Uterus (tissue), 2 donors: ENCODE measurements around the gene PRKAR2A.

Experiments
- POLR2A ChIP-seq, 2 donors: fragments of 450-650 bp; IDR thresholded peaks; one replicate each; pipeline ENCODE4 v1.6.1; 2016; ENCODE audit warnings: antibody characterized with exemption in 2 of 2, mild to moderate bottlenecking in 1 of 2, moderate library complexity in 1 of 2
- TF ChIP-seq, protein P1 (sequence below), 4 experiments: fragments of 200-600 bp in 2 of 4; fragments of 450-650 bp in 2 of 4; sonication (generic) in 2 of 4; IDR thresholded peaks; one replicate each; pipeline ENCODE4 v1.5.1; 2016 to 2019; ENCODE audit warnings: antibody characterized with exemption in 4 of 4, mild to moderate bottlenecking in 2 of 4, moderate library complexity in 1 of 4

DNA sequence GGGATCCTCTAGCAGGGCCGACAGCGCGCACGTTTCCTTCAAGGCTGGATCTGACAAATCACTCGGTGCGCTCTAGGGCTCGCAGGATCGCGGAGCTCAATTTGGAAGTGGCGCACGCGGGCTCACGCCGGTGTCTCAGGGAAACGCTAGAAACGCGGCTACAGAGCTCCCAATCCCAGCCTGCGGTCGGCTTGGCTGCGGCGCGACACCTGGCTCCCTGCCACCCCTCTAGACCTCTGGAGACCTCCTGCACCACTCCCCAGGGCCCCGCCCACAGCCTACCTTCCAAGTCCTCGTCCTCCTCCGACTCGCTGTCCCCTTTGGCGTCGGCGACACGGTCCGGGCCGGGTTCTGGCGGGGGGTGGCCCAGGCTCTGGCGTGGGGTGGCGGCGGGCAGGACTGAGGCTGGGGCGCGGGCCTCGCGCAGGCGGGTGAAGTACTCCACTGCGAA, 596 bp downstream of the PRKAR2A start:
- TF ChIP-seq, protein P1, sequence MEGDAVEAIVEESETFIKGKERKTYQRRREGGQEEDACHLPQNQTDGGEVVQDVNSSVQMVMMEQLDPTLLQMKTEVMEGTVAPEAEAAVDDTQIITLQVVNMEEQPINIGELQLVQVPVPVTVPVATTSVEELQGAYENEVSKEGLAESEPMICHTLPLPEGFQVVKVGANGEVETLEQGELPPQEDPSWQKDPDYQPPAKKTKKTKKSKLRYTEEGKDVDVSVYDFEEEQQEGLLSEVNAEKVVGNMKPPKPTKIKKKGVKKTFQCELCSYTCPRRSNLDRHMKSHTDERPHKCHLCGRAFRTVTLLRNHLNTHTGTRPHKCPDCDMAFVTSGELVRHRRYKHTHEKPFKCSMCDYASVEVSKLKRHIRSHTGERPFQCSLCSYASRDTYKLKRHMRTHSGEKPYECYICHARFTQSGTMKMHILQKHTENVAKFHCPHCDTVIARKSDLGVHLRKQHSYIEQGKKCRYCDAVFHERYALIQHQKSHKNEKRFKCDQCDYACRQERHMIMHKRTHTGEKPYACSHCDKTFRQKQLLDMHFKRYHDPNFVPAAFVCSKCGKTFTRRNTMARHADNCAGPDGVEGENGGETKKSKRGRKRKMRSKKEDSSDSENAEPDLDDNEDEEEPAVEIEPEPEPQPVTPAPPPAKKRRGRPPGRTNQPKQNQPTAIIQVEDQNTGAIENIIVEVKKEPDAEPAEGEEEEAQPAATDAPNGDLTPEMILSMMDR (IDR thresholded peaks at IDR 0.05) = no peak
- no peak for TF ChIP-seq POLR2A (IDR thresholded peaks at IDR 0.05)
